H1 (cell line): ENCODE measurements around the gene MYBPC1.

Experiments
- ASH2L ChIP-seq: fragments of 200-600, 300-600 bp; sonication (generic); IDR thresholded peaks from one replicate; pipeline ENCODE4 v1.7.1; 2017; ENCODE audit warnings: low read length
- CEBPB ChIP-seq: IDR thresholded peaks from 2 replicates; pipeline ENCODE4 v1.6.1; 2012; ENCODE audit warnings: low read depth, low read length
- CHD2 ChIP-seq: IDR thresholded peaks from 2 replicates; pipeline ENCODE4 v1.6.1; 2012; ENCODE audit warnings: low read length, improper control_type of control experiment
- EZH2 ChIP-seq: fragments of 200-600 bp; sonication (generic); IDR thresholded peaks from 2 replicates; pipeline ENCODE4 v1.7.1; 2012; ENCODE audit warnings: low read depth, mild to moderate bottlenecking, moderate library complexity, low read length, inconsistent platforms; ENCODE audit not compliant: severe bottlenecking
- GTF2F1 ChIP-seq: IDR thresholded peaks from 2 replicates; pipeline ENCODE4 v1.6.1; 2012; ENCODE audit warnings: low read depth, low read length, improper control_type of control experiment, borderline replicate concordance
- JUN ChIP-seq: IDR thresholded peaks from 2 replicates; pipeline ENCODE4 v1.6.1; 2011; ENCODE audit warnings: low read depth, mild to moderate bottlenecking, improper control_type of control experiment, low read length
- POLR2A ChIP-seq, 2 experiments: IDR thresholded peaks; 1 replicate in 1 of 2; 2 replicates in 1 of 2; pipeline ENCODE4 v1.6.1; 2011; ENCODE audit warnings: low read depth in 2 of 2, low read length in 2 of 2, mild to moderate bottlenecking in 2 of 2; ENCODE audit errors: control extremely low read depth in 1 of 2
- POU5F1 ChIP-seq: IDR thresholded peaks from 2 replicates; pipeline ENCODE4 v1.6.1; 2011; ENCODE audit warnings: low read depth, mild to moderate bottlenecking, low read length, moderate library complexity
- RBBP5 ChIP-seq: IDR thresholded peaks from 2 replicates; pipeline ENCODE4 v1.7.1; 2012; ENCODE audit warnings: low read depth, mild to moderate bottlenecking, inconsistent platforms, low read length, moderate library complexity, borderline replicate concordance
- TAF1 ChIP-seq: IDR thresholded peaks from 2 replicates; pipeline ENCODE4 v1.6.1; 2011; ENCODE audit warnings: mild to moderate bottlenecking, low read depth, low read length
- TCF12 ChIP-seq: IDR thresholded peaks from 2 replicates; pipeline ENCODE4 v1.6.1; 2011; ENCODE audit warnings: low read depth, mild to moderate bottlenecking, low read length
- YY1 ChIP-seq: IDR thresholded peaks from 2 replicates; pipeline ENCODE4 v1.6.1; 2011; ENCODE audit warnings: low read depth, mild to moderate bottlenecking, low read length
- TF ChIP-seq, protein P1 (sequence below), 3 experiments: IDR thresholded peaks; 1 replicate in 2 of 3; 2 replicates in 1 of 3; pipeline versions ENCODE4 v1.5.1 to v1.6.1; 2011; ENCODE audit warnings: low read length in 3 of 3, mild to moderate bottlenecking in 3 of 3, inconsistent platforms in 2 of 3, low read depth in 1 of 3, moderate library complexity in 1 of 3; ENCODE audit not compliant: insufficient read depth in 1 of 3; ENCODE audit errors: control extremely low read depth in 1 of 3

DNA sequence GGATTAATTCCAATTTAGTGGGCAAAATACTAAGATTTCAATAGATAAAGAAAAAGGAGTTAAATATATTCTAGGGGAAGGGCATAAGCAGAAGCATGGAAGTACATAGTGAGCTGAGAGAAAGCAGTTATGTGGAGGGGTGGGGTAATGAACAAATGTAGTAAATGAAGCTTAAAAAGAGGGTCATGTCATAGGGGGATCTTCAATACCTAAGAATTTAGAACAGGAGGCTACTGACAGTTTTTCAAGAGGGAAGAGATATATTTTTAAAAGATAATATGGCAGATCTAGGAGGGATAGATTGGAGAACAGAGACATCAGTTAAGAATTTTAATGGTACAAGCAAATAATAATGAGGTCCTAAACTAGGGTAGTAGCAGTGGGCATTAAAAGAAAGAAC is 135.1 kb downstream of the MYBPC1 start:
- TF ChIP-seq, protein P1, sequence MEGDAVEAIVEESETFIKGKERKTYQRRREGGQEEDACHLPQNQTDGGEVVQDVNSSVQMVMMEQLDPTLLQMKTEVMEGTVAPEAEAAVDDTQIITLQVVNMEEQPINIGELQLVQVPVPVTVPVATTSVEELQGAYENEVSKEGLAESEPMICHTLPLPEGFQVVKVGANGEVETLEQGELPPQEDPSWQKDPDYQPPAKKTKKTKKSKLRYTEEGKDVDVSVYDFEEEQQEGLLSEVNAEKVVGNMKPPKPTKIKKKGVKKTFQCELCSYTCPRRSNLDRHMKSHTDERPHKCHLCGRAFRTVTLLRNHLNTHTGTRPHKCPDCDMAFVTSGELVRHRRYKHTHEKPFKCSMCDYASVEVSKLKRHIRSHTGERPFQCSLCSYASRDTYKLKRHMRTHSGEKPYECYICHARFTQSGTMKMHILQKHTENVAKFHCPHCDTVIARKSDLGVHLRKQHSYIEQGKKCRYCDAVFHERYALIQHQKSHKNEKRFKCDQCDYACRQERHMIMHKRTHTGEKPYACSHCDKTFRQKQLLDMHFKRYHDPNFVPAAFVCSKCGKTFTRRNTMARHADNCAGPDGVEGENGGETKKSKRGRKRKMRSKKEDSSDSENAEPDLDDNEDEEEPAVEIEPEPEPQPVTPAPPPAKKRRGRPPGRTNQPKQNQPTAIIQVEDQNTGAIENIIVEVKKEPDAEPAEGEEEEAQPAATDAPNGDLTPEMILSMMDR (IDR thresholded peaks at IDR 0.05; ENCODE audit: control extremely low read depth in 1 of 3, insufficient read depth in 1 of 3, low read depth in 1 of 3, low read length in 3 of 3): no peak
- TF ChIP-seq POLR2A (IDR thresholded peaks at IDR 0.05; ENCODE audit: control extremely low read depth in 1 of 2, low read depth in 2 of 2, low read length in 2 of 2) (no peak), EZH2 (no peak), TAF1 (no peak), POU5F1 (no peak), TCF12 (no peak), CHD2 (no peak), RBBP5 (no peak), GTF2F1 (no peak), YY1 (no peak), CEBPB (no peak), JUN (no peak), ASH2L (no peak)
